GM19468 (cell line): ENCODE data around the gene SLC23A3.

Source experiments
- ATAC-seq: cut with Tn5 transposase; IDR thresholded peaks from one replicate; pipeline ENCODE4 v1.9.1; 2021; ENCODE audit warnings: mild to moderate bottlenecking, moderate library complexity, moderate number of reproducible peaks; ENCODE audit not compliant: unreplicated experiment; ENCODE audit errors: extremely low read depth

The SLC23A3 gene

GRCh38 chr2:219119422-219120043 lies 50.3 kb downstream of the SLC23A3 start:
- no peak for ATAC-seq

GRCh38 chr2:219118504-219118903 lies 51.3 kb downstream of the SLC23A3 start:
- no peak for ATAC-seq

GRCh38 chr2:219116776-219117646 lies 52.8 kb downstream of the SLC23A3 start:
- ATAC-seq = no peak

- no peak for ATAC-seq
Observed at GRCh38 chr2:219112651-219113338, 57.0 kb downstream of the SLC23A3 start.

DNA sequence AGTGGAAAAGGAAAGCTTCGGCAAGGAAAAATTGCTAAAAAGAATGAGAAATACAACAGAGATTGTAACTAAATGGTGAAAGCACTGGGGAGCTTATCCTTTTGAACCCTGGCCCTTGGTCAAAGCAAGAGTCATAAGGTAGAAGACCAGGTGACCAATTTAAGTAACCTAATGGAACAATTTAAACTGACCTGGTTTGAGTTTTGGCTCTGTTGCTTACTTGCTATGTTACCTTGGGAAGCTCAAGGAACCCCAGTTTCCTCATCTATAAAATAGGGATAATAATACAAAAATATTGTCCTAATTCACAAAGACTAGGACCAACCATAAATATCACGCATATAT lies 57.8 kb downstream of the SLC23A3 start:
- ATAC-seq = no peak
